ENCODE results near the gene RFTN1.

RFTN1 gene

DNA sequence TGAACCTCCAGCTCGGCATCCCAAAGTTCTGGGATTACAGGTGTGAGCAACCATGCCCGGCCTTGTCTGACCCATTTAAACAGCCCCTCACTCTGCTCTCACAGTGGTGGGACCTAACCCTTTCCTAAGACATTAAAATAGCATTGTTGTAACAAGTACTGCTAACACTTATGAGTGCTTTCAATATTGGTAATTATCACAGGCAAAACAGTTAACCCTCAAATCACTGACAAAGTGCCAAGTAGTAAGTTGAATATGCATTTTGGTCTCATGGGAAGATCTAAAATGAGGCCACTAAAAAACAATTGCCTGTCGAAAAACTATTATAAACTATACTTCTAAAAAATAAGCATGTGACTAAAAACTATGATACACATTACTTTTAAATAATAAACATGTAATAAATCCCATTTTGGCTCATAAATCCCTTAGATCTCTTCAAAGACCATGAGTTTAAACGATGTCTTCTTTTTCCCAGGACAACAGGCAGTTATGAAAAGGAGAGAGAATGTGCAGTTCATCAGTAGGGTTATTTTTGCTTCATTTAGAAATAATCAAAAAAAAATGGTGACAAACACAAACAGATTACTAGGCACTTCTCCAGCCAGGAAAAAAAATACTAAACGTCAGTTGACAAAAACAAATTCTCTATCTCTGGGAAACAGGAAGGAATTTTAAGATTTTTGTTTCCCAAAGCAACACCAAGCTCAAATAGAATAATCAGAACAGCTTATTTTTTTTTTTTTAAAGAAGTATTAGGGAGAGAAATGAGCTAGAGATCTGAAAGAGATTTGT, 95.4 kb downstream of the RFTN1 start:
- peaks cover 93% of the 10 kb centered on the region for H3K36me3 ChIP-seq (ENCODE audit: control insufficient read depth, low read length)
- H3K27ac ChIP-seq (ENCODE audit: low read depth, low read length), result peak overlapping the region; percentile 100
- no peaks in the 10 kb centered on the region for H3K9me3 ChIP-seq (ENCODE audit: control insufficient read depth, insufficient read depth, low read length)
- no peak for TF ChIP-seq EZH2phosphoT487 (IDR thresholded peaks at IDR 0.05; ENCODE audit: borderline replicate concordance, low read length)
- TF ChIP-seq, protein P1, sequence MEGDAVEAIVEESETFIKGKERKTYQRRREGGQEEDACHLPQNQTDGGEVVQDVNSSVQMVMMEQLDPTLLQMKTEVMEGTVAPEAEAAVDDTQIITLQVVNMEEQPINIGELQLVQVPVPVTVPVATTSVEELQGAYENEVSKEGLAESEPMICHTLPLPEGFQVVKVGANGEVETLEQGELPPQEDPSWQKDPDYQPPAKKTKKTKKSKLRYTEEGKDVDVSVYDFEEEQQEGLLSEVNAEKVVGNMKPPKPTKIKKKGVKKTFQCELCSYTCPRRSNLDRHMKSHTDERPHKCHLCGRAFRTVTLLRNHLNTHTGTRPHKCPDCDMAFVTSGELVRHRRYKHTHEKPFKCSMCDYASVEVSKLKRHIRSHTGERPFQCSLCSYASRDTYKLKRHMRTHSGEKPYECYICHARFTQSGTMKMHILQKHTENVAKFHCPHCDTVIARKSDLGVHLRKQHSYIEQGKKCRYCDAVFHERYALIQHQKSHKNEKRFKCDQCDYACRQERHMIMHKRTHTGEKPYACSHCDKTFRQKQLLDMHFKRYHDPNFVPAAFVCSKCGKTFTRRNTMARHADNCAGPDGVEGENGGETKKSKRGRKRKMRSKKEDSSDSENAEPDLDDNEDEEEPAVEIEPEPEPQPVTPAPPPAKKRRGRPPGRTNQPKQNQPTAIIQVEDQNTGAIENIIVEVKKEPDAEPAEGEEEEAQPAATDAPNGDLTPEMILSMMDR (IDR thresholded peaks at IDR 0.05; ENCODE audit: low read depth, low read length, poor library complexity, severe bottlenecking), result no peak
- peak overlapping the region; percentile 92 for H3K4me2 ChIP-seq (ENCODE audit: low read length)
- peaks cover 100% of the 10 kb centered on the region for H3K4me1 ChIP-seq (ENCODE audit: control insufficient read depth, low read length)
- H3K27me3 ChIP-seq (ENCODE audit: control insufficient read depth, low read length), result no peaks in the 10 kb centered on the region
- no peaks in the 10 kb centered on the region for H3K9me2 ChIP-seq (replicated peaks; ENCODE audit: control insufficient read depth, low read length)
- H3K79me2 ChIP-seq (ENCODE audit: control insufficient read depth, low read length), result peaks cover 100% of the 10 kb centered on the region
- H3K4me3 ChIP-seq (ENCODE audit: low read length), result peak overlapping the region; percentile 26
- peaks cover 2% of the 10 kb centered on the region; the same call in 1 of the 2 replicates for H4K20me1 ChIP-seq (ENCODE audit: control insufficient read depth, insufficient read depth, low read depth, low read length)
- peaks cover 25% of the 10 kb centered on the region for H3F3A ChIP-seq (ENCODE audit: control insufficient read depth, insufficient read depth)

DNA sequence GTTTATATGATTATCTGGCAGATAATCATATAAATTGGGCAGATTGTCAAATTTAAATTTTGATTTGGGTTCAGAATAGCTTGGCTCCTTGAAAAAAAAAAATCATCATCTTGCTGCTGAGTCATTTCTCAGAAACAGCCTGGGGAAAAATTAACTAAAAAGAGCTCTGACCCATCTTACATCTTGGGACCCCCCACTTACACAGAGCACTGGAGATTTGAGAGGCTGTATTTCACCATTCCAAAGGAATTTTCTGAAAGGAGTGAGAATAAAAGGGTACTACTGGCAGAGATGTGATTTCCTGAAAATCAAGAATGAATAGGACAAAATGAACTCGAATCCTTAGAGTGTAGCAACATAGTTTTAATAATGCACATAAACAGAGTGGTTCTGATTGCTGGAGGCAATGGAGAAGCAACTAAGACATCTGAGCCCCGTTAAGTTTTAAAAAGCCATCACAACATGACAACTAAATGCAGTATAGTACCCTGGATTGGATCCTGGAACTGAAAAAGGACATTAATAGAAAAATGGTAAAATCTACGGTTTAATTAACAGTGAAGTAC, 97.5 kb downstream of the RFTN1 start:
- Histone ChIP-seq H3K4me2 (ENCODE audit: low read length) (peak overlapping the region; percentile 31), H3K9me3 (ENCODE audit: control insufficient read depth, insufficient read depth, low read length) (no peaks in the 10 kb centered on the region), H4K20me1 (ENCODE audit: control insufficient read depth, insufficient read depth, low read depth, low read length) (peaks cover 5% of the 10 kb centered on the region; the same call in 1 of the 2 replicates), H3K79me2 (ENCODE audit: control insufficient read depth, low read length) (peaks cover 100% of the 10 kb centered on the region), H3K36me3 (ENCODE audit: control insufficient read depth, low read length) (peaks cover 96% of the 10 kb centered on the region), H3F3A (ENCODE audit: control insufficient read depth, insufficient read depth) (peaks cover 38% of the 10 kb centered on the region), H3K4me3 (ENCODE audit: low read length) (peak overlapping the region; percentile 11; the same call in 1 of the 2 replicates), H3K27me3 (ENCODE audit: control insufficient read depth, low read length) (no peaks in the 10 kb centered on the region), H3K27ac (ENCODE audit: low read depth, low read length) (peak overlapping the region; percentile 100), H3K4me1 (ENCODE audit: control insufficient read depth, low read length) (peaks cover 100% of the 10 kb centered on the region), H3K9me2 (replicated peaks; ENCODE audit: control insufficient read depth, low read length) (no peaks in the 10 kb centered on the region)
- no peak for TF ChIP-seq EZH2phosphoT487 (IDR thresholded peaks at IDR 0.05; ENCODE audit: borderline replicate concordance, low read length)
- TF ChIP-seq, protein P1 (IDR thresholded peaks at IDR 0.05; ENCODE audit: low read depth, low read length, poor library complexity, severe bottlenecking), result no peak

DNA sequence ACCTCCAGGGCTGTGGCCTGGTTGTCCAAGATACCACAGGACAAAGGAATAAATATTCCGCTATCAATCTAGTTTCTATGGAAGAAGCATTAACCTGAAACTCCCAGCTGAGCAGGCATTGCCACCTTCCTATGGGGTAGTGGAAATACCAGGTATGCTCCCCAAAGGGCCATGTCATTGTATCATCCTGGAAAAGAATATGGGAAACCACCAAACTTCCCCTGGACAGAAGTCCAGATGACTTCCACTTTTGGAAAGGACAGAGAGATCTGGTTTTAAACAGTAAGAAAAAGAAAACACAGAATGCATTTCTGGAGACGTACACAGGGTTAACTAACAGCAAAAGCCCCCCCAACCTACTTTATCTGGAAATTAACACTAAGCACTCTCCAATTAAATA, 100.2 kb downstream of the RFTN1 start:
- peaks cover 97% of the 10 kb centered on the region for H3K79me2 ChIP-seq (ENCODE audit: control insufficient read depth, low read length)
- H3K9me3 ChIP-seq (ENCODE audit: control insufficient read depth, insufficient read depth, low read length), result no peaks in the 10 kb centered on the region
- H4K20me1 ChIP-seq (ENCODE audit: control insufficient read depth, insufficient read depth, low read depth, low read length), result peaks cover 5% of the 10 kb centered on the region; the same call in 1 of the 2 replicates
- no peak for TF ChIP-seq EZH2phosphoT487 (IDR thresholded peaks at IDR 0.05; ENCODE audit: borderline replicate concordance, low read length)
- TF ChIP-seq, protein P1 (IDR thresholded peaks at IDR 0.05; ENCODE audit: low read depth, low read length, poor library complexity, severe bottlenecking), result no peak
- H3K27ac ChIP-seq (ENCODE audit: low read depth, low read length), result peak overlapping the region; percentile 63
- no peaks in the 10 kb centered on the region for H3K9me2 ChIP-seq (replicated peaks; ENCODE audit: control insufficient read depth, low read length)
- peak overlapping the region; percentile 15; the same call in 1 of the 2 replicates for H3K4me3 ChIP-seq (ENCODE audit: low read length)
- H3K4me2 ChIP-seq (ENCODE audit: low read length), result peak overlapping the region; percentile 31
- H3F3A ChIP-seq (ENCODE audit: control insufficient read depth, insufficient read depth), result peaks cover 32% of the 10 kb centered on the region
- H3K27me3 ChIP-seq (ENCODE audit: control insufficient read depth, low read length), result no peaks in the 10 kb centered on the region
- H3K36me3 ChIP-seq (ENCODE audit: control insufficient read depth, low read length), result peaks cover 92% of the 10 kb centered on the region
- H3K4me1 ChIP-seq (ENCODE audit: control insufficient read depth, low read length), result peaks cover 92% of the 10 kb centered on the region

All from DOHH2 (cell line).